ENCODE measurements around the gene BMAL1.

Gene BMAL1

GRCh38 chr11:13301522-13301921, 23.9 kb downstream of the BMAL1 start:
- Histone ChIP-seq H3K4me3 (no peak overlapping the region), H3K9me3 (ENCODE audit: low read depth, low read length) (no peaks in the 10 kb centered on the region), H3K27ac (no peak overlapping the region), H3K36me3 (ENCODE audit: insufficient read depth, low read length) (no peaks in the 10 kb centered on the region), H3K9ac (ENCODE audit: insufficient read length) (no peak overlapping the region)
- TF ChIP-seq EZH2 (IDR thresholded peaks at IDR 0.05) = no peak
- no peak for DNase-seq (ENCODE audit: low read depth, low spot score)

DNA sequence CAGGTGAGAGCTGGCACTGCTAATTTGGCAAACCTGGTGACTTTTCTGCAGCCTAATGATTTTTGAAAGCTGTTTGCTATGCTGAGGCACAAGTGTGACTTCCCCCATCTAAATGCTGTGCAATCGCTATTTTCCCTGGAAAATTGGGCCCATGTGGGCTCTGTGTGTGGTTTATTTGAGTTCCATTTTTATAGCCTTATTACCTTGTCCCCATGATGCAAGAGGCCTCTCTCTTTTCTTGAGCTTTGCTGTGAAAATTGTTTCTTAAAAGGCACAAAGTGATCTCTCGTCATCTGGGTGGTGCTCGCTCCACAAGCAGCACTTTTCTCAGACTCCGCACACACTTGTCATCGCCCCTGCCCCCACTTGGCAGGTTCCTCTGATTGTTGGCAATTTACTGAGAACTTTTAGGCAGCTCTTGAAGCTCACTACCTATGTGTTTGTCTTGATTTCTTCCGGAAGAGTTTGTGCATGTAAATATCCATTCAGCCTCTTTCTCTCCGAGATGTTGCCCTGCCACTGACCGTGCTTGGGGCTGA, 24.9 kb downstream of the BMAL1 start:
- TF ChIP-seq POLR2AphosphoS5 (IDR thresholded peaks at IDR 0.05; ENCODE audit: borderline replicate concordance, low read depth, low read length) = no peak
- no peak for TF ChIP-seq FOXP2 (optimal IDR thresholded peaks at IDR 0.05; ENCODE audit: control extremely low read depth, extremely low read length, insufficient read depth)
- no peak for TF ChIP-seq EZH2 (IDR thresholded peaks at IDR 0.05)
- Histone ChIP-seq H3K36me3 (ENCODE audit: insufficient read depth, low read length) (no peaks in the 10 kb centered on the region), H3K4me3 (no peak overlapping the region), H3K9ac (ENCODE audit: insufficient read length) (no peak overlapping the region), H3K27ac (no peak overlapping the region), H3K9me3 (ENCODE audit: low read depth, low read length) (no peaks in the 10 kb centered on the region)
- no peak for DNase-seq (ENCODE audit: low read depth, low spot score)

DNA sequence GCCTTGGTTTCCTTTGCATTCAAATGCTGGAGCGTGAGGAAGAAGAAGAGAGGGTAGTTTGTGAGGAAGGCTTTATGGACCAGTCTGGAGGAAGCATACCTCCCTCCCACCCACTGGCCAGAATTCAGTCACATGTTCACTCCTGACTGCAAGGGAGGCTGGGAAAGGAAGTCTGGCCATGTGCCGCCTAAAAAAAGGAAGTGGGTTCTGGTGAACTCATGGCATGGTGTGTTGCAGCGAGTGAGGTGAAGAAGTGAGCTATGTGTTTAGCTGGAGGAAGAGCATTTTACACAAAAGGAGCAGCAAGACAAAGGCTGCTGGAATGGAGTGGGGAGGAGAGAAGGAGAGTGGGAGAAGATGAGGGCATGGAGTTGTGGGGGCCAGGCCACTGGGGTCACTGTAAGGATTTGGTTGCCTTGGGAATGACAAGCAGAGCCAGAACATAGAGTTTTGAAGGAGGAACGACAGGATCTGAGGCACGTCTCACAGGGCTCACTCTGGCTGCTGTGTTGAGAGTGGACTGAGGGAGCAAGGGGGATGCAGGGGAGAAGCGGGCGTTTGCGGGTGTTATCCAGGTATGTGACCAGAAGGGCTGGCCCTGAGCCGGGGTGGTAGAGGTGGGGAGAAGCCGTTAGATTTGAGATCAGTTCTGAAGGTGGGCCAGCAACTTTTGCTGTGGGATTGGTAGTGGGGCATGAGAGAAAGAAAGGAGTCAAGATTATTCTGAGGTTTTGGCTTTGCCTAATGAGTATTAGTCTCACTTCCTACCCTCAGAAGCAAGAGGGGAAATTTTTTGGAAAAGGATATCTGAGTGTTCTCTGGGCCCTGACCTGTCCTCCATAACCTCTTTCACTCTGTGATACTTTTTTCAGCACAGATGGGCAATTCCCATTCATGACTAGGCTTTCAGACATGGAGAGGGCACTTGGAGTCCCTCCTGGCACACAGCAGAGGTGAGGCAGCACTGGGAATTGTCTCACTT, 26.4 kb downstream of the BMAL1 start:
- Histone ChIP-seq H3K27ac (no peak overlapping the region), H3K36me3 (ENCODE audit: insufficient read depth, low read length) (no peaks in the 10 kb centered on the region), H3K9me3 (ENCODE audit: low read depth, low read length) (no peaks in the 10 kb centered on the region), H3K9ac (ENCODE audit: insufficient read length) (no peak overlapping the region), H3K4me3 (no peak overlapping the region)
- TF ChIP-seq FOXP2 (optimal IDR thresholded peaks at IDR 0.05; ENCODE audit: control extremely low read depth, extremely low read length, insufficient read depth) (no peak), EZH2 (IDR thresholded peaks at IDR 0.05) (no peak), POLR2AphosphoS5 (IDR thresholded peaks at IDR 0.05; ENCODE audit: borderline replicate concordance, low read depth, low read length) (no peak)
- DNase-seq (ENCODE audit: low read depth, low spot score) = no peak

GRCh38 chr11:13304655-13305335, 27.2 kb downstream of the BMAL1 start:
- DNase-seq (ENCODE audit: low read depth, low spot score) = no peak
- no peak for TF ChIP-seq POLR2AphosphoS5 (IDR thresholded peaks at IDR 0.05; ENCODE audit: borderline replicate concordance, low read depth, low read length)
- no peak for TF ChIP-seq EZH2 (IDR thresholded peaks at IDR 0.05)
- no peak for TF ChIP-seq FOXP2 (optimal IDR thresholded peaks at IDR 0.05; ENCODE audit: control extremely low read depth, extremely low read length, insufficient read depth)
- no peaks in the 10 kb centered on the region for H3K36me3 ChIP-seq (ENCODE audit: insufficient read depth, low read length)
- no peak overlapping the region for H3K4me3 ChIP-seq
- no peak overlapping the region for H3K9ac ChIP-seq (ENCODE audit: insufficient read length)
- no peaks in the 10 kb centered on the region for H3K9me3 ChIP-seq (ENCODE audit: low read depth, low read length)
- no peak overlapping the region for H3K27ac ChIP-seq

- H3K4me3 ChIP-seq = no peak overlapping the region
- H3K36me3 ChIP-seq (ENCODE audit: insufficient read depth, low read length) = no peaks in the 10 kb centered on the region
Observed at GRCh38 chr11:13308704-13309103, 31.1 kb downstream of the BMAL1 start.

DNA sequence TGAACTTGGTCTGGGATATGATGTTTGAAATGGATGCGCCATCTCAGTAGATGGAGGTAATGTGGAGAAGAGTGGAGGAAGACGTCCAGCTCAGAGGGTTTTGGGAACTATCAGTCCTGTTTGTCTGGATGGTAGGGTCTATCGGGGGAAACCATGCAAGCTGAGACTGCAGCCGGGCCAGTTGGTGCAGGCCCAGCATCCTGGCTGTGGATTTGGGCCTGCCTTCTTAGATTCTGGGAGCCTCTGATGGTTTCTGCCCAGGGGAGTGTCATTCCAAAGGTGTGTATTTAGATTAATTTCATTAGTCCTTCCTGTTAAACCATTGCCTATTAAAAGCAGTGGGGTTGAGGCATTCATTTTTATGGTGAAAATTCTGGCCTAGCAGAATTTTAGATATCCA, 31.6 kb downstream of the BMAL1 start:
- H3K27ac ChIP-seq = no peak overlapping the region
- no peaks in the 10 kb centered on the region for H3K9me3 ChIP-seq (ENCODE audit: low read depth, low read length)
- H3K4me3 ChIP-seq = no peak overlapping the region
- DNase-seq (ENCODE audit: low read depth, low spot score) = no peak
- TF ChIP-seq EZH2 (IDR thresholded peaks at IDR 0.05) (no peak), FOXP2 (optimal IDR thresholded peaks at IDR 0.05; ENCODE audit: control extremely low read depth, extremely low read length, insufficient read depth) (no peak), POLR2AphosphoS5 (IDR thresholded peaks at IDR 0.05; ENCODE audit: borderline replicate concordance, low read depth, low read length) (no peak)
- no peak overlapping the region for H3K9ac ChIP-seq (ENCODE audit: insufficient read length)
- H3K36me3 ChIP-seq (ENCODE audit: insufficient read depth, low read length) = no peaks in the 10 kb centered on the region

More at GRCh38 chr11:13308704-13309103, 31.1 kb downstream of the BMAL1 start:
- H3K9me3 ChIP-seq (ENCODE audit: low read depth, low read length) = no peaks in the 10 kb centered on the region
- DNase-seq (ENCODE audit: low read depth, low spot score) = no peak
- no peak overlapping the region for H3K27ac ChIP-seq
- H3K9ac ChIP-seq (ENCODE audit: insufficient read length) = no peak overlapping the region
- TF ChIP-seq EZH2 (IDR thresholded peaks at IDR 0.05) = no peak
- TF ChIP-seq FOXP2 (optimal IDR thresholded peaks at IDR 0.05; ENCODE audit: control extremely low read depth, extremely low read length, insufficient read depth) = no peak

- DNase-seq (ENCODE audit: low read depth, low spot score) = no peak
- Histone ChIP-seq H3K9me3 (ENCODE audit: low read depth, low read length) (no peaks in the 10 kb centered on the region), H3K36me3 (ENCODE audit: insufficient read depth, low read length) (no peaks in the 10 kb centered on the region), H3K4me3 (no peak overlapping the region), H3K9ac (ENCODE audit: insufficient read length) (no peak overlapping the region), H3K27ac (no peak overlapping the region)
- no peak for TF ChIP-seq POLR2AphosphoS5 (IDR thresholded peaks at IDR 0.05; ENCODE audit: borderline replicate concordance, low read depth, low read length)
- TF ChIP-seq EZH2 (IDR thresholded peaks at IDR 0.05) = no peak
- TF ChIP-seq FOXP2 (optimal IDR thresholded peaks at IDR 0.05; ENCODE audit: control extremely low read depth, extremely low read length, insufficient read depth) = no peak
Observed at GRCh38 chr11:13310443-13310842, 32.9 kb downstream of the BMAL1 start.

DNA sequence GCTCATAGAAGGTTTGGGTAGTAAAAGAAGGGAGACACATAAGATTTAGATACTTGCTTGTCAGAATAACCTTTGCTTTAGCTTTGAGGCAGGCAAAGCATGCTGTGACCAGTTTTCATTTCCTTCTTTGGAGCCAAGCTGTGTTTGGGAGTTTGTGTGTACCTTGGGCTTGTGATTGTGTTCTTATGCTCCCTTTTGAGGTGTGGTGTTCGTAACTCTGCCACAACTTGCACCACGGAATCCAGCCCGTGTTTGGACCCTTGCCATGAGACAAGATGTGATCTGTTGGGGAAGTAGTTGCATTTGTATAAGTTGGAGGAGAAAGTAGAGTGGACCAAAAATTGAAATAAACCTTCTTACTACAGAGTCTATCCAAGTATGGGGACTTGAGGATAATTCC, 34.0 kb downstream of the BMAL1 start:
- Histone ChIP-seq H3K27ac (no peak overlapping the region), H3K9ac (ENCODE audit: insufficient read length) (no peak overlapping the region), H3K9me3 (ENCODE audit: low read depth, low read length) (no peaks in the 10 kb centered on the region), H3K4me3 (no peak overlapping the region), H3K36me3 (ENCODE audit: insufficient read depth, low read length) (no peaks in the 10 kb centered on the region)
- TF ChIP-seq POLR2AphosphoS5 (IDR thresholded peaks at IDR 0.05; ENCODE audit: borderline replicate concordance, low read depth, low read length) (no peak), EZH2 (IDR thresholded peaks at IDR 0.05) (no peak), FOXP2 (optimal IDR thresholded peaks at IDR 0.05; ENCODE audit: control extremely low read depth, extremely low read length, insufficient read depth) (no peak)
- DNase-seq (ENCODE audit: low read depth, low spot score) = no peak
